Mesodermal cell (in vitro differentiated cells): ENCODE measurements around the gene CALCOCO2.
"Not testable (repeated sequence)": the region's sequence is repeated elsewhere in the genome, so short reads cannot be mapped to it uniquely, and the experiment has no call there.

Experiments
- H3K27ac ChIP-seq: 2 replicates; pipeline ENCODE4 v1.7.0; 2013; ENCODE audit warnings: mild to moderate bottlenecking, low read depth, low read length, moderate library complexity; ENCODE audit not compliant: severe bottlenecking
- H3K36me3 ChIP-seq: 2 replicates; pipeline ENCODE4 v1.7.1; 2013; ENCODE audit warnings: mild to moderate bottlenecking, low read length, moderate library complexity; ENCODE audit not compliant: control insufficient read depth, insufficient read depth
- H3K4me1 ChIP-seq: one replicate; pipeline ENCODE4 v1.7.1; 2013; ENCODE audit warnings: mild to moderate bottlenecking, low read length; ENCODE audit not compliant: insufficient read depth, control insufficient read depth, poor library complexity, severe bottlenecking
- H3K4me3 ChIP-seq: 2 replicates; pipeline ENCODE4 v1.7.0; 2013; ENCODE audit warnings: low read length, control low read depth, mild to moderate bottlenecking; ENCODE audit not compliant: insufficient read depth, poor library complexity, severe bottlenecking; ENCODE audit errors: extremely low read depth
- H3K9me3 ChIP-seq: 2 replicates; pipeline ENCODE4 v1.7.1; 2013; ENCODE audit warnings: mild to moderate bottlenecking, low read length, moderate library complexity; ENCODE audit not compliant: control insufficient read depth
- WGBS, 2 experiments: methylation state at CpG; one replicate each; pipeline ENCODE4 v1.1.5; 2013; ENCODE audit warnings: missing lambda C conversion rate in 2 of 2; ENCODE audit not compliant: insufficient coverage in 2 of 2; 5-methylcytosine and 5-hydroxymethylcytosine counted together

Gene CALCOCO2

GRCh38 chr17:48825446-48826381 lies 5.1 kb upstream of the CALCOCO2 start:
- Histone ChIP-seq H3K36me3 (no peaks in the 10 kb centered on the region), H3K27ac (no peak overlapping the region)
- 94 to 98% methylated on average over 6 to 7 of the region's 11 CpGs for WGBS, 2 experiments

DNA sequence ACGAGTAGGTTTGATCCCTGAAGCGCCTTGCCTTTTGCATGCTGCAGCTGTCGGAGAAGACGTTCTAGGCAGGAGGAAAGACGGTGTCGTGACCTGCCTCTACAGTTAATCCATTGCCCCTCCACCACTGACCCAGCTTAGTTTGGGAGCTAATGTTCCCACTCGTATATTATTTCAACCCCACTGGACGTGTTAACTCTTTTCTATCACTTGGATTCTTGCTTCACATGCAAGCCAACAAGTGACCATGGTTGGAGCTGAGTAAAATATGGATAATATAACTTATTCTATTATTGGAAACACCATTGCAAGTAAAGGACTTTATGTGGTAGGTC lies 681 bp downstream of the CALCOCO2 start:
- Histone ChIP-seq H3K36me3 (no peaks in the 10 kb centered on the region), H3K4me1 (no peaks in the 10 kb centered on the region), H3K27ac (no peak overlapping the region), H3K4me3 (peak overlapping the region; percentile 77), H3K9me3 (no peaks in the 10 kb centered on the region)
- WGBS, 2 experiments, result 29 to 38% methylated on average over 5 to 7 of the region's 8 CpGs

More at GRCh38 chr17:48825446-48826381, 5.1 kb upstream of the CALCOCO2 start:
- no peaks in the 10 kb centered on the region for H3K9me3 ChIP-seq
- H3K4me3 ChIP-seq, result no peak overlapping the region
- no peaks in the 10 kb centered on the region for H3K4me1 ChIP-seq

DNA sequence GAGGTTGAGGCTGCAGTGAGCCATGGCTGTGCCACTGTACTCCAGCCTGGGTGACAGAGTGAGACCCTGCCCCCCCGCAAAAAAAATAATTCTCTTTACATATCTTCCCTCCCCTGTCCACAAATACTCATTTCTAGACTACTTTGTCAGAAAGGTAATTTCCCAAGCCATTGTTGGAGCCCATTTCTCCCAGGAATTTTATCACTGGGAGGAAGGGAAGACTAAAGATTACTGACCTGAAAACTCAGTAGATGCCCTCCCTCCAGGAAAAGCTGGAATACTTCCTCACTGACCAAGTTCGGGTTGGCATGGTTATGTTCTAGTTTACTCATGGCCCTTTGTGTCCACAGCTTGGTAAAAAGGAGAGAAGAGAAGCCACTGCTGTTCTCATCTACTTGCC lies 4.1 kb downstream of the CALCOCO2 start:
- Histone ChIP-seq H3K4me3 (no peak overlapping the region), H3K9me3 (no peaks in the 10 kb centered on the region), H3K27ac (no peak overlapping the region), H3K36me3 (no peaks in the 10 kb centered on the region), H3K4me1 (peaks cover 4% of the 10 kb centered on the region)
- WGBS, 2 experiments, result 100% methylated on average over 1 of the region's 2 CpGs

DNA sequence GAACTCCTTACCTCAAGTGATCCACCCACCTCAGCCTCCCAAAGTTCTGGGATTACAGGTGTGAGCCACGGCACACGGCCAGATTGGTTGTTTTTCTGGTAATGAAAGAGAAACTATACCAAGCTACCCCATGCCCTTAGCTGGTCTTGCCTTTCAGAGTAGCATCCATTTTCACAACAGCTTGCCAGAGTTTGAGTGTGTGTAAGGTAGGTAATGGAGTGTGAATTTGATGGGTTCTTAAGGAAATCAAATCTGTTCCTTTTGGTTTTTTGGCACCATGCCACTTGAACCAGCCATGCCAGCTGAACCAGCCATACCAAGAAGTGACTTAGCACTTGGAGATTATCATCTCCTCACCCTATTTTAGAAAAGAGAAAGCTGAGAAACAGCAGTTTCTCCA lies 5.1 kb downstream of the CALCOCO2 start:
- Histone ChIP-seq H3K36me3 (no peaks in the 10 kb centered on the region), H3K4me1 (peaks cover 13% of the 10 kb centered on the region), H3K4me3 (no peak overlapping the region), H3K9me3 (no peaks in the 10 kb centered on the region), H3K27ac (no peak overlapping the region)
- WGBS, 2 experiments, result 71% methylated on average over 2 of the region's 2 CpGs; no CpG with 5 or more reads in 1 of the 2 experiments

- not testable (repeated sequence) for H3K36me3 ChIP-seq, H3K4me3 ChIP-seq, H3K27ac ChIP-seq, H3K9me3 ChIP-seq
- peaks cover 16% of the 10 kb centered on the region for H3K4me1 ChIP-seq
- 94 to 100% methylated on average over 3 to 4 of the region's 4 CpGs for WGBS, 2 experiments
These were observed 6.6 kb downstream of the CALCOCO2 start for GRCh38 chr17:48837458-48837857.

GRCh38 chr17:48840441-48840840 lies 9.6 kb downstream of the CALCOCO2 start:
- H3K4me3 ChIP-seq, result no peak overlapping the region
- H3K27ac ChIP-seq, result no peak overlapping the region
- 88 to 92% methylated on average over 3 of the region's 3 CpGs for WGBS, 2 experiments
- H3K36me3 ChIP-seq, result peaks cover 21% of the 10 kb centered on the region
- H3K4me1 ChIP-seq, result peaks cover 16% of the 10 kb centered on the region
- no peaks in the 10 kb centered on the region for H3K9me3 ChIP-seq

GRCh38 chr17:48841395-48841831 lies 10.6 kb downstream of the CALCOCO2 start:
- WGBS, 2 experiments, result 89 to 100% methylated on average over 2 of the region's 3 CpGs
- Histone ChIP-seq H3K4me1 (peaks cover 16% of the 10 kb centered on the region), H3K36me3 (peaks cover 28% of the 10 kb centered on the region), H3K9me3 (no peaks in the 10 kb centered on the region), H3K27ac (no peak overlapping the region), H3K4me3 (no peak overlapping the region)

DNA sequence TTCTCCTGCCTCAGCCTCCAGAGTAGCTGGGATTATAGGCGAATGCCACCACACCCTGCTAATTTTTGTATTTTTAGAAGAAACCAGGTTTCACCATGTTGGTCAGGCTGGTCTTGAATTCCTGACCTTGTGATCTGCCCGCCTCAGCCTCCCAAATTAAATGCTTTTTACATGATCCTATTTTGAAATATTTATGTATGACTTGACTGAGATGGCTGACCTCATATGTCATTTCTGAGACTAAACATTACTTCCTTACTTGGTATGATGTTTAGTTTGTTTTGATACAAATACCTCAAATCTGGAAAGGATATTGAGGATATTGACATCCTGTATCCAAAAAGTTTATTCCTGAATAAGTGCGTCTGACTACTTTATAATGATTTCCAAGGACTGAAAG lies 11.9 kb downstream of the CALCOCO2 start:
- H3K27ac ChIP-seq, result no peak overlapping the region

DNA sequence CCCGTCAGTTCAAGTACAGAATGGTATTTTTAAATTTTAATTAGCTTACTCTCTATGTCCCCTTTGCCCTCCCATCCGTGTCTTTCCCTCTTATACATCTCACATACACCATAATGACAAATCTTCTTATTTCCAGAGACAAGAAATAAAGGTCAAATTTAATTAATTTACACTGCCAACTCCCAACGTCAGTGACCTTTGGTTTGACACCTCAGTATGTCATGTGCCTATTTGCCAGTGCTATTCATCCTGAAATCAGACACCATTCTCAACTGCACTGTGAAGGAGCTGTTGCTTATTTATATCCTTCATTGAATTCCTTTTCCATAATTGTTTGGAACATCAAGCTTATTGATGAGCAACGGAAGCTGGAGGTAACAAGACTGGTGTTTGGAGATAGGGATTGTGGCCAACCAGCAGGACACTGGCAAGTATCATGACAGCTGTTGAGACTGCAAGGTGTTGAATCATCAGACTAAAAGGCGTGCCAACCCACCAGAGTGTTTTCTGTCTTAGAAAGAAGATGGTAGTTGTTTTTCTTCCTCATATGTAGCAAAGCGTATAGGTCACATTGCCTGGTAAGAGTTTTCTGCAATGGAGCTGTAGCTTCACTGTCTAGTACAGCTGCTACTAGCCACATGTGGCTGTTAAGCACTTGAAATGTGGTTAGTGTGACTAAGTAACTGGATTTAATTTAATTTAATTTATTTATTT lies 12.5 kb downstream of the CALCOCO2 start:
- WGBS, 2 experiments, result 93 to 100% methylated on average over 4 of the region's 6 CpGs
- H3K4me3 ChIP-seq, result no peak overlapping the region
- peaks cover 16% of the 10 kb centered on the region for H3K4me1 ChIP-seq
- H3K9me3 ChIP-seq, result no peaks in the 10 kb centered on the region
- H3K27ac ChIP-seq, result no peak overlapping the region
- peaks cover 34% of the 10 kb centered on the region for H3K36me3 ChIP-seq

More for the DNA sequence above, 11.9 kb downstream of the CALCOCO2 start:
- H3K36me3 ChIP-seq, result peaks cover 28% of the 10 kb centered on the region
- no peaks in the 10 kb centered on the region for H3K9me3 ChIP-seq
- 86 to 100% methylated on average over 1 of the region's 3 CpGs for WGBS, 2 experiments
- no peak overlapping the region for H3K4me3 ChIP-seq
- peaks cover 16% of the 10 kb centered on the region for H3K4me1 ChIP-seq

GRCh38 chr17:48850792-48851323 lies 20.0 kb downstream of the CALCOCO2 start:
- Histone ChIP-seq H3K4me1 (no peaks in the 10 kb centered on the region), H3K9me3 (no peaks in the 10 kb centered on the region), H3K27ac (no peak overlapping the region), H3K36me3 (peaks cover 46% of the 10 kb centered on the region), H3K4me3 (no peak overlapping the region)
- 85 to 100% methylated on average over 3 of the region's 4 CpGs for WGBS, 2 experiments
